ENCODE results near the gene PAX2. TPM values are rescaled to one million over a fixed set of nuclear protein-coding genes. Genes with fewer than 3 reads are reported as not detected.

Gene PAX2
- total RNA-seq, 1 experiment from 2014 or later: not detected

GRCh38 chr10:100816671-100817070, 71.3 kb downstream of the PAX2 start:
- Histone ChIP-seq H3K79me2 (ENCODE audit: insufficient read depth, low read length) (no peaks in the 10 kb centered on the region), H3T11ph (ENCODE audit: low read length) (no peak overlapping the region), H2AK5ac (ENCODE audit: insufficient read length, low read length) (no peak overlapping the region), H3K14ac (ENCODE audit: insufficient read depth, low read length) (no peak overlapping the region), H4K91ac (ENCODE audit: insufficient read length, low read depth, low read length) (no peak overlapping the region), H2BK15ac (ENCODE audit: low read depth, low read length) (no peak overlapping the region), H2AFZ (ENCODE audit: low read length) (no peak overlapping the region), H4K5ac (ENCODE audit: insufficient read length, low read depth, low read length) (no peak overlapping the region), H3K18ac (ENCODE audit: insufficient read length, low read depth, low read length) (no peak overlapping the region), H2BK5ac (ENCODE audit: insufficient read length, low read length) (no peak overlapping the region), H2BK120ac (ENCODE audit: low read depth, low read length, poor library complexity, severe bottlenecking) (no peak overlapping the region), H2BK12ac (ENCODE audit: insufficient read length, low read depth, low read length) (no peak overlapping the region), H2BK20ac (ENCODE audit: low read depth, low read length, poor library complexity, severe bottlenecking) (no peak overlapping the region), H3K9ac (ENCODE audit: extremely low read depth, insufficient read length, low read length) (no peak overlapping the region), H4K20me1 (ENCODE audit: control insufficient read depth, insufficient read depth, insufficient read length) (no peaks in the 10 kb centered on the region), H3K4ac (ENCODE audit: low read depth, low read length) (no peak overlapping the region), H3K23ac (ENCODE audit: insufficient read length, low read depth, low read length) (no peak overlapping the region), H3K56ac (ENCODE audit: insufficient read length, low read depth, low read length) (no peak overlapping the region), H3K4me1 (ENCODE audit: insufficient read depth, low read length) (0 out of 2 replicates have a peak, but pooled peaks cover 2% of the 10 kb centered on the region), H3K79me1 (ENCODE audit: insufficient read depth, low read depth, low read length, poor library complexity, severe bottlenecking) (no peaks in the 10 kb centered on the region), H3K23me2 (ENCODE audit: insufficient read length, low read depth, low read length, poor library complexity, severe bottlenecking) (no peaks in the 10 kb centered on the region), H4K8ac (replicated peaks; ENCODE audit: insufficient read length, low read depth, low read length) (no peak overlapping the region), H3K27me3 (ENCODE audit: insufficient read depth, low read length) (peaks cover 11% of the 10 kb centered on the region; the same call in 1 of the 2 replicates), H3K9me3 (ENCODE audit: control insufficient read depth, low read depth, low read length) (no peaks in the 10 kb centered on the region), H3K27ac (ENCODE audit: insufficient read length, low read depth, low read length) (no peak overlapping the region), H3K4me2 (ENCODE audit: insufficient read depth, insufficient read length, low read length) (no peak overlapping the region)
- H3K4me3 Mint-ChIP-seq: no peak overlapping the region
- no peaks in the 10 kb centered on the region; a peak in 1 of 5 replicates for H3K9me3 Mint-ChIP-seq
- peaks cover 14 to 23% of the 10 kb centered on the region in 2 experiments for H3K4me1 Mint-ChIP-seq
- peaks cover 93% of the 10 kb centered on the region for H3K27me3 Mint-ChIP-seq (ENCODE audit: low read depth)
- no peak overlapping the region for H3K27ac Mint-ChIP-seq
- DNase-seq: no peak
- WGBS (ENCODE audit: extremely low coverage, insufficient read length, low lambda C conversion rate): no CpG with 5 or more reads among the region's 6 CpGs
- no peaks in the 10 kb centered on the region for H3K36me3 Mint-ChIP-seq (ENCODE audit: insufficient read depth in 1 of 3, low read depth in 3 of 3)
- no peak for TF ChIP-seq CTCF (conservative IDR thresholded peaks at IDR 0.05)
